ENCODE results near the gene ENAH.
A peak's percentile ranks its signal among the peaks of the same experiment; 100 is the strongest.

Gene ENAH

DNA sequence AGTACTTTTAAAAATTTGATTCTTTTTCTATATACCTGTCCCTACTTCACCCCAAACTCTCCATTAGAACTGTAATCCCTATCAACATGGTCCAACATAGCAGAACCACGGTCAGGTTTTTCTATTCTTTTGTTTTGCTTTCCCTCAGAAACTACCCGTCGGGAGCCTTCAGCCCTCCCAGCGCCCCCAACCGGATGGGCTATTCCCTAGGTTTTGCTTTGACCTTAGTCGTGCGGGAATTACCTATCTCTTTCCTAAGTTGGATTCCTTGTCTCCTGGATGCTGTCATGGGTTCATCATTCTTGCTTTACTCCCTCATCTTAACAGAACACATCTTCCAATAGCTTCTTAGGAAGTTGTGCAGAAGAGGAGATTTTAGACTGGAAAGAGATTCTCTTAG is 127.5 kb downstream of the ENAH start:
- H3K9me3 Mint-ChIP-seq: no peaks in the 10 kb centered on the region
- H3K27ac Mint-ChIP-seq: no peak overlapping the region
- H3K36me3 Mint-ChIP-seq (ENCODE audit: low read depth): peaks cover 14% of the 10 kb centered on the region
- TF ChIP-seq, protein P1, sequence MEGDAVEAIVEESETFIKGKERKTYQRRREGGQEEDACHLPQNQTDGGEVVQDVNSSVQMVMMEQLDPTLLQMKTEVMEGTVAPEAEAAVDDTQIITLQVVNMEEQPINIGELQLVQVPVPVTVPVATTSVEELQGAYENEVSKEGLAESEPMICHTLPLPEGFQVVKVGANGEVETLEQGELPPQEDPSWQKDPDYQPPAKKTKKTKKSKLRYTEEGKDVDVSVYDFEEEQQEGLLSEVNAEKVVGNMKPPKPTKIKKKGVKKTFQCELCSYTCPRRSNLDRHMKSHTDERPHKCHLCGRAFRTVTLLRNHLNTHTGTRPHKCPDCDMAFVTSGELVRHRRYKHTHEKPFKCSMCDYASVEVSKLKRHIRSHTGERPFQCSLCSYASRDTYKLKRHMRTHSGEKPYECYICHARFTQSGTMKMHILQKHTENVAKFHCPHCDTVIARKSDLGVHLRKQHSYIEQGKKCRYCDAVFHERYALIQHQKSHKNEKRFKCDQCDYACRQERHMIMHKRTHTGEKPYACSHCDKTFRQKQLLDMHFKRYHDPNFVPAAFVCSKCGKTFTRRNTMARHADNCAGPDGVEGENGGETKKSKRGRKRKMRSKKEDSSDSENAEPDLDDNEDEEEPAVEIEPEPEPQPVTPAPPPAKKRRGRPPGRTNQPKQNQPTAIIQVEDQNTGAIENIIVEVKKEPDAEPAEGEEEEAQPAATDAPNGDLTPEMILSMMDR (IDR thresholded peaks at IDR 0.05; ENCODE audit: unreplicated experiment in 3 of 3): no peak
- no peaks in the 10 kb centered on the region for H3K27me3 Mint-ChIP-seq (ENCODE audit: low read depth)
- H3K4me3 Mint-ChIP-seq: no peak overlapping the region
- H3K4me1 Mint-ChIP-seq: peaks cover 26% of the 10 kb centered on the region

DNA sequence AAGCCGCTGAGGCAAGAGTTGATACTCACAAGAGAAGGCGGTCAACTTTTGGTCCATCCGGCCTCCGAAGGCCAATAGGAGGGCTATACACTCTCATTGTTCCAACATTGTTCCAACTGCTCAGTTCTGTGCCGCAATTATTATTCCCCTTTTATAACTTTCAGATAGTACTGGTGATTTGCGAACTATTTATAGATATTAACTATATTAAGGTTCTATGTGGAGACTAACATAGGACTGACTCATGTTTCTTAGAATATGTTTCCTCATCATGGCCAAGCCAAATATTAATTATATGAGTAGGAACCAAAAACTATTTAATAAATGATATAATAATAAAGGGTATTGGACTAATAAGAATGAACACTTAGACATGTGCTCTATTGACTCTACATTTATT is 128.4 kb downstream of the ENAH start:
- H3K27ac Mint-ChIP-seq: no peak overlapping the region
- no peaks in the 10 kb centered on the region for H3K9me3 Mint-ChIP-seq
- H3K27me3 Mint-ChIP-seq (ENCODE audit: low read depth): no peaks in the 10 kb centered on the region
- H3K36me3 Mint-ChIP-seq (ENCODE audit: low read depth): peaks cover 15% of the 10 kb centered on the region
- H3K4me1 Mint-ChIP-seq: peaks cover 28% of the 10 kb centered on the region
- no peak overlapping the region for H3K4me3 Mint-ChIP-seq
- TF ChIP-seq, protein P1 (IDR thresholded peaks at IDR 0.05; ENCODE audit: unreplicated experiment in 3 of 3): no peak

DNA sequence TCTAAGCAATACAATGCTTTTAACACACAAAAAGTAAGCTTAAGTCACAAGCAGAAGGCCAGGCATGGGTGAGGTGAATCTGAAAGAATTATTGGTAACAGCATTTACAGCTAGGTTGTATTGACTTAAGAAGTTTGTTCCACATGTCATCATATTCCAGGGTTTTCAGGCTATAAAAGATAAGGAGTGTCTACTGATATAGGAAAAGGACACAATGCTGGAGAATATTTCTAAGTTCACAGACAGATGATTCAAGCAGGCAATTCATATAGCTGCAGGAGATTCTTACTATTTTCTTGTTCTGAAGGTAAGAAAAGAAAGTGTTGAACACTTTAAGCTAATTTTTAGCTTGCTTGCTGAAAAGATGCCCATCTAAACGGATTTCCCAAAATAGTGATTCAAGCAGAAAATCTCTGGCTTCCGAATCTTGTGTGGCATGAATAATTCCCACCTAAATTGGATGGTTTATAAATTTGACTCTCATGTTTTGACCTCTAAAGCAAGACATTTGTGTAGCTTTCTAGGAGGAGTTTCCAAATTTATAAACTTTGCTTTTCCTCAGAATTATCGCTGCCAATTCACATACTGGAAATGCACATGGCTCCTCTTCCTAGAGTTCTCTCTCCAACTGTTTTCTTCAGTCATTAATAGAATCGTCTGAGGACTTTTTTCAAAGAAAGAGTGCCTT is 129.5 kb downstream of the ENAH start:
- peak overlapping the region in 2 of 3 experiments; percentile 32 to 42 for H3K27ac Mint-ChIP-seq
- H3K4me1 Mint-ChIP-seq: peaks cover 35% of the 10 kb centered on the region
- TF ChIP-seq, protein P1 (IDR thresholded peaks at IDR 0.05; ENCODE audit: unreplicated experiment in 3 of 3): no peak
- no peak overlapping the region for H3K4me3 Mint-ChIP-seq
- H3K36me3 Mint-ChIP-seq (ENCODE audit: low read depth): peaks cover 25% of the 10 kb centered on the region
- no peaks in the 10 kb centered on the region for H3K9me3 Mint-ChIP-seq
- H3K27me3 Mint-ChIP-seq (ENCODE audit: low read depth): no peaks in the 10 kb centered on the region

DNA sequence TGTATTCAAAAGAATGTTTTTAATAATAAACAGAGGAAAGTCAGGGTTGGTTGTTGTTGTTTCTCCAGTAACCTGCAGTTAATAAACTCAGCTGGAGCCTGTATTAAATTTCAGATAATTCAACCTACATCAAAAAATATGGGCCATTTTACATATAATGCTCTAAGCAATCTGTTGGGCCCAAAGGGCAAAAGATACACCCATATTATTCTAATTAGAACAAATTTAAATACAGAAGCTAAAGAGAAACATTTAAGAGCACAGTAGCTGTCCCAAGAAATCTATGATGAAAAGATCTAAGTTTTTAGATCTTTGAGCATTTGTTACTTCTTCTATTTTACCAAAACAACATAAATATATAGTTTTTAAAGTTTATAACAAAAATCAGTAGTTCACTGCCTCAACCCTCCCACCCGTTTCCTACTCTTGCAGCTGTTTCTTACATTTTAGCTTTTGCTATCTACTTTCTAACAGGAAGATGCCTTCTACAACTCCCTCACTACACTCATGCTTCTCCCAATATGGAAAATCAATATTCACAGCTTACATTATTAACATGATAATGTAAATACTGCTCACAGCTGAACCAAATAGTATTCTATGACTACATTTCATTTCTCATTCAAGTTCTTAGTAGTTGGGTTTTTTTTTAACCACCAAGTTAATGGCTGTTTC is 130.2 kb downstream of the ENAH start:
- no peak overlapping the region for H3K4me3 Mint-ChIP-seq
- peak overlapping the region in 2 of 3 experiments; percentile 32 to 42 for H3K27ac Mint-ChIP-seq
- H3K9me3 Mint-ChIP-seq: no peaks in the 10 kb centered on the region
- peaks cover 28% of the 10 kb centered on the region for H3K36me3 Mint-ChIP-seq (ENCODE audit: low read depth)
- H3K4me1 Mint-ChIP-seq: peaks cover 35% of the 10 kb centered on the region
- TF ChIP-seq, protein P1 (IDR thresholded peaks at IDR 0.05; ENCODE audit: unreplicated experiment in 3 of 3): no peak
- no peaks in the 10 kb centered on the region for H3K27me3 Mint-ChIP-seq (ENCODE audit: low read depth)

DNA sequence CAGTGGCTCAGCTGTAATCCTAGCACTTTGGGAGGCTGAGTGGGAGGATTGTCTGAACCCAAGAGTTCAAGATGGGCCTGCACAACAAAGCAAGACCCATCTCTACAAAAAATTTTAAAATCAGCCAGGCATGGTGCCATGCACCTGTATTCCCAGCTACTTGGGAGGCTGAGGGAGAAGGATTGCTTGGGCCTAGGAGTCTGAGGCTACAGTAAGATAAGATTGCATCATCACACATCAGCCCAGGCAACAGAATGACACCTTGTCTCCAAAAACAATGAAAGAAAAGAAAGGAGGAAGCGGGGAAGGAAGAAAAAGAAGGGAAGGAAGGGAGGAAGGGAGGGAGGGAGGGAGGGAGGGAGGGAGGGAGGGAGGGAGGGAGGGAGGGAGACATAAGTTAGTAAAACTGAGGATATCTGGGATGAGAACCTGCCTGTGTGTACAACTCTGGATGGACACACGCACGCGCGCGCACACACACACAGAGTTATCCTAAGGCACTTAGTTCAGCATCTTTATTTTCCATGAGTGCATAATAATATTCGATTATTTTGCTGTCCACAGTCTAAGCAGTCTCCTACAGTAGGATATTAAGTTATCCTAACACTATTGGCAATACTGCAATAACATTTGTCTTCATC is 132.2 kb downstream of the ENAH start:
- Mint-ChIP-seq H3K36me3 (ENCODE audit: low read depth) (peaks cover 37% of the 10 kb centered on the region), H3K27ac (no peak overlapping the region), H3K9me3 (no peaks in the 10 kb centered on the region), H3K4me1 (peaks cover 25% of the 10 kb centered on the region), H3K4me3 (no peak overlapping the region), H3K27me3 (ENCODE audit: low read depth) (no peaks in the 10 kb centered on the region)
- TF ChIP-seq, protein P1 (IDR thresholded peaks at IDR 0.05; ENCODE audit: unreplicated experiment in 3 of 3): no peak
